Measurements from ENCODE around the gene PHAF1. TPM values are rescaled to one million over a fixed set of nuclear protein-coding genes. Genes with fewer than 3 reads are reported as not detected.

PHAF1 gene
- total RNA-seq, 1 experiment from 2014 or later, result 19.2 TPM

GRCh38 chr16:67191995-67192681, 82.4 kb downstream of the PHAF1 start, which contains the start of gene E2F4:
Gene E2F4, plus strand, starts transcription at chr16:67192155. Its CDS starts 73 bp downstream, at chr16:67192228.
- Histone ChIP-seq H2AFZ (ENCODE audit: low read depth, low read length, poor library complexity, severe bottlenecking) (peak within 1 kb of the TSS; percentile 65), H3K27ac (ENCODE audit: low read depth, low read length) (peak within 1 kb of the TSS; percentile 84), H3K79me2 (ENCODE audit: insufficient read depth, low read length) (peaks cover 47% of the 10 kb centered on the region), H4K20me1 (ENCODE audit: insufficient read depth) (no peaks in the 10 kb centered on the region), H3K27me3 (ENCODE audit: insufficient read depth, low read length) (no peaks in the 10 kb centered on the region), H3K4me2 (ENCODE audit: low read length) (peak within 1 kb of the TSS; percentile 95), H3K4me3 (replicated peaks in 1 of 2; ENCODE audit: low read depth in 1 of 2, low read length in 2 of 2) (peak within 1 kb of the TSS; percentile 87 to 91), H3K9ac (ENCODE audit: low read length) (peak within 1 kb of the TSS; percentile 85), H3K9me3 (ENCODE audit: control insufficient read depth in 1 of 2, insufficient read depth in 1 of 2, low read depth in 1 of 2, low read length in 2 of 2) (no peaks in the 10 kb centered on the region), H3K9me2 (ENCODE audit: insufficient read depth) (no peaks in the 10 kb centered on the region), H3K36me3 (ENCODE audit: control insufficient read depth in 1 of 2, insufficient read depth in 2 of 2, low read length in 2 of 2) (peaks cover 24 to 40% of the 10 kb centered on the region in 2 experiments; a peak in 3 of 4 replicates), H3K4me1 (ENCODE audit: control insufficient read depth in 1 of 2, insufficient read depth in 2 of 2, low read length in 2 of 2) (peaks cover 11 to 20% of the 10 kb centered on the region in 2 experiments; a peak in 3 of 4 replicates)
- TSS peak; percentile 59 for BruUV-seq (replicated peaks)
- ChIA-PET RAD21 (ENCODE audit: low non-redundant PET in 1 of 2, low total read pairs in 2 of 2, uncharacterized antibody in 2 of 2, unreplicated experiment in 2 of 2) (no interaction called here), CTCF (interaction anchor here (1.2 kb wide), 1 partner anchor 13 kb away, joined by 3 read pairs; no protein-coding TSS in a partner anchor), POLR2A (no interaction called here)
- ATAC-seq (peak; percentile 98), DNase-seq (ENCODE audit: low read depth, low spot score) (peak; percentile 85)
- intact Hi-C loops (cut with micrococcal nuclease), result no loop called here
- TF ChIP-seq POLR2AphosphoS5 (IDR thresholded peaks at IDR 0.05; ENCODE audit: low read depth, low read length) (peak; percentile 82), CTCF (IDR thresholded peaks at IDR 0.05 in 2 of 3, conservative IDR thresholded peaks at IDR 0.05 in 1 of 3; ENCODE audit: borderline replicate concordance in 1 of 3, insufficient read depth in 1 of 3, low read depth in 2 of 3, low read length in 2 of 3) (no peak), POLR2A (IDR thresholded peaks at IDR 0.05; ENCODE audit: borderline replicate concordance, extremely low read depth, insufficient read depth, insufficient read length) (peak; percentile 67), ZBTB33 (IDR thresholded peaks at IDR 0.05; ENCODE audit: extremely low read depth, insufficient replicate concordance, low read length) (no peak), YY1 (IDR thresholded peaks at IDR 0.05; ENCODE audit: extremely low read depth, insufficient replicate concordance, low read depth, low read length) (peak; percentile 80), TCF7L2 (IDR thresholded peaks at IDR 0.05; ENCODE audit: borderline replicate concordance, extremely low read depth, insufficient read depth, insufficient read length) (peak; percentile 27), ZFX (IDR thresholded peaks at IDR 0.05) (peak; percentile 98), EZH2phosphoT487 (IDR thresholded peaks at IDR 0.05; ENCODE audit: borderline replicate concordance) (no peak), FOSL1 (IDR thresholded peaks at IDR 0.05; ENCODE audit: low read depth) (no peak), SRF (IDR thresholded peaks at IDR 0.05; ENCODE audit: low read depth) (no peak), CBX3 (IDR thresholded peaks at IDR 0.05; ENCODE audit: low read depth) (no peak)
